AG09319 (cell line): Measurements from ENCODE around the gene HNRNPR.
"Not testable (repeated sequence)": the region's sequence is repeated elsewhere in the genome, so short reads cannot be mapped to it uniquely, and the experiment has no call there.

Source experiments
- DNase-seq: peaks from one replicate; pipeline ENCODE4 v3.0.0-alpha.2; 2010; ENCODE audit warnings: low read depth; ENCODE audit errors: extremely low read depth
- TF ChIP-seq, protein P1 (sequence below): IDR thresholded peaks from 2 replicates; pipeline ENCODE4 v1.5.1; 2011; ENCODE audit warnings: low read depth, mild to moderate bottlenecking, inconsistent platforms, low read length, moderate library complexity

HNRNPR gene

GRCh38 chr1:23283667-23284602 is 60.1 kb downstream of the HNRNPR start:
- TF ChIP-seq, protein P1, sequence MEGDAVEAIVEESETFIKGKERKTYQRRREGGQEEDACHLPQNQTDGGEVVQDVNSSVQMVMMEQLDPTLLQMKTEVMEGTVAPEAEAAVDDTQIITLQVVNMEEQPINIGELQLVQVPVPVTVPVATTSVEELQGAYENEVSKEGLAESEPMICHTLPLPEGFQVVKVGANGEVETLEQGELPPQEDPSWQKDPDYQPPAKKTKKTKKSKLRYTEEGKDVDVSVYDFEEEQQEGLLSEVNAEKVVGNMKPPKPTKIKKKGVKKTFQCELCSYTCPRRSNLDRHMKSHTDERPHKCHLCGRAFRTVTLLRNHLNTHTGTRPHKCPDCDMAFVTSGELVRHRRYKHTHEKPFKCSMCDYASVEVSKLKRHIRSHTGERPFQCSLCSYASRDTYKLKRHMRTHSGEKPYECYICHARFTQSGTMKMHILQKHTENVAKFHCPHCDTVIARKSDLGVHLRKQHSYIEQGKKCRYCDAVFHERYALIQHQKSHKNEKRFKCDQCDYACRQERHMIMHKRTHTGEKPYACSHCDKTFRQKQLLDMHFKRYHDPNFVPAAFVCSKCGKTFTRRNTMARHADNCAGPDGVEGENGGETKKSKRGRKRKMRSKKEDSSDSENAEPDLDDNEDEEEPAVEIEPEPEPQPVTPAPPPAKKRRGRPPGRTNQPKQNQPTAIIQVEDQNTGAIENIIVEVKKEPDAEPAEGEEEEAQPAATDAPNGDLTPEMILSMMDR: no peak
- no peak for DNase-seq

GRCh38 chr1:23282957-23283356 is 61.1 kb downstream of the HNRNPR start:
- DNase-seq: peak; percentile 44
- TF ChIP-seq, protein P1: no peak

GRCh38 chr1:23278717-23279116 is 65.4 kb downstream of the HNRNPR start:
- DNase-seq: no peak

GRCh38 chr1:23276531-23276930 is 67.6 kb downstream of the HNRNPR start:
- DNase-seq: no peak
- TF ChIP-seq, protein P1: no peak

More at GRCh38 chr1:23278717-23279116, 65.4 kb downstream of the HNRNPR start:
- TF ChIP-seq, protein P1: no peak

DNA sequence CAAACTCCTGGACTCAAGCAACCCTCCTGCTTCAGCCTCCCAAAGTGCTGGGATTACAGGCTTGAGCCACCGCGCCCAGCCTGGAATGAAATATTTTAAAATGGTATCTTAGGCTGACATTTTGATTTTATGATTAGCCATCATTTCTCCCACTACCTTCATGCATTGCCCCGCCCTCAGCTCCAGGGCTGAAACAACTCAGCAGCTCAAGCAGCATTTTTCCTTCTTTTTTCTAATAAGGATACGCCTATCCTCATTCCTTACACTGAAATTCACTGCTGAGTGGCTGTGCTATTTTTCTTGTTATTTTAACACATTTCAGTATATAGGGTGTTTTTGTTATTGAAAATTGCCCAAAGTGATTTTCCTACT is 70.0 kb downstream of the HNRNPR start:
- TF ChIP-seq, protein P1: no peak
- no peak for DNase-seq

DNA sequence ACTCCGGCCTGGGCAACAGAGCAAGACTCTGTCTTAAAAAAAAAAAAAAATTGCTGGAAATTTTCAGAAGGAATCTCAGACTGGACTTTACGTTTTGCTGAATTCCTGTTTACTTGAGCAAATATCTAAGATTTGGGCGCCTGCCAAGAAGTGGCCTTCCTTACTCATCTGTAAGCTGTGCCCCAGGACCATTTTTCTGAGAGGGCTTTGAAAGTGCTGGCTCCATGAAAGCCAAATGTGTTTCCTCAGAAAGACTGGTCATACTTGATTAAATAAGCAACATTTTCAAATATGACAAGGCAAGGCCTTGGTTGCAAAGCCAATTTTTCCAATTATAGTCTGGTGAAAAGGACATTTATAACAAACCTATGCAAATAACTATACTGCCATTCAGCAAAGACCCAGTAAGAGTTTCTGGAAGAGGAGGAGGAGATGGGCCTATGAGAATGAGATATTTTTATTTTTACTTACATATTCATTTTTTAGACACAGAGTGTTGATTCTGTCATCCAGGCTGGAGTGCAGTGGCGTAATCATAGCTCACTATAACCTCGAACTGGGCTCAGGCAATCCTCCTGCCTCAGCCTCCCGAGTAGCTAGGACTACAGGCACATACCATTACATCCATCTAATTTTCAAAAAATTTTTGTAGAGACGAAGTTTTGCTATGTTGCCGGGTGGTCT is 70.5 kb downstream of the HNRNPR start:
- DNase-seq: peak; percentile 65
- TF ChIP-seq, protein P1: no peak

- no peak for DNase-seq
- TF ChIP-seq, protein P1: no peak
Observed at GRCh38 chr1:23263380-23263887, 80.7 kb downstream of the HNRNPR start.

GRCh38 chr1:23258082-23258481 is 86.0 kb downstream of the HNRNPR start:
- DNase-seq: not testable (repeated sequence)

GRCh38 chr1:23257371-23257770 is 86.7 kb downstream of the HNRNPR start:
- DNase-seq: not testable (repeated sequence)
